Forelimb muscle (tissue), 1 donor: ENCODE measurements around the gene ST8SIA1. TPM values are rescaled to one million over a fixed set of nuclear protein-coding genes. Genes with fewer than 3 reads are reported as not detected.
"Not testable (repeated sequence)": the region's sequence is repeated elsewhere in the genome, so short reads cannot be mapped to it uniquely, and the experiment has no call there.

Source experiments
- DNase-seq: peaks from one replicate; pipeline ENCODE4 v3.0.0-alpha.2; 2013; ENCODE audit warnings: low read depth
- polyA plus RNA-seq: library from polyadenylated mRNA; unstranded; fragments of 120-200 nt; gene quantifications from one replicate; pipeline ENCODE4 v1.2.1, GENCODE V29; 2013; ENCODE audit not compliant: insufficient read length

The ST8SIA1 gene
- polyA plus RNA-seq, 1 donor, result 8.0 TPM

GRCh38 chr12:22172501-22172900 lies 162.0 kb downstream of the ST8SIA1 start:
- DNase-seq, result no peak

GRCh38 chr12:22169376-22169775 lies 165.1 kb downstream of the ST8SIA1 start:
- no peak for DNase-seq

- DNase-seq, result no peak
Observed at GRCh38 chr12:22164139-22164538, 170.4 kb downstream of the ST8SIA1 start.

- no peak for DNase-seq
Observed at GRCh38 chr12:22163594-22163993, 170.9 kb downstream of the ST8SIA1 start.

GRCh38 chr12:22160396-22161003 lies 174.0 kb downstream of the ST8SIA1 start:
- no peak for DNase-seq

- DNase-seq, result not testable (repeated sequence)
Observed at GRCh38 chr12:22149286-22149685, 185.2 kb downstream of the ST8SIA1 start.

GRCh38 chr12:22146686-22147085 lies 187.8 kb downstream of the ST8SIA1 start:
- DNase-seq, result not testable (repeated sequence)

Other genes with a start within 250 kb of the ST8SIA1 start
- gene C2CD5, start 209.8 kb upstream of the ST8SIA1 start, polyA plus RNA-seq, result 34.8 TPM